HEK293T (cell line): Measurements from ENCODE around the gene FHIT.

Experiments
- ARNT ChIP-seq: fragments of 450-650 bp; IDR thresholded peaks from 2 replicates; pipeline ENCODE4 v1.6.1; 2017; ENCODE audit warnings: mild to moderate bottlenecking
- BHLHE40 ChIP-seq: fragments of 450-650 bp; IDR thresholded peaks from 2 replicates; pipeline ENCODE4 v1.6.1; 2016; ENCODE audit warnings: mild to moderate bottlenecking, moderate library complexity, borderline replicate concordance
- ELF4 ChIP-seq: fragments of 450-650 bp; IDR thresholded peaks from 2 replicates; pipeline ENCODE4 v1.6.1; 2017; ENCODE audit warnings: antibody characterized with exemption
- FOXA1 ChIP-seq: fragments of 450-650 bp; IDR thresholded peaks from 2 replicates; pipeline ENCODE4 v1.6.1; 2016; ENCODE audit warnings: mild to moderate bottlenecking
- FOXK2 ChIP-seq: fragments of 450-650 bp; IDR thresholded peaks from 2 replicates; pipeline ENCODE4 v1.6.1; 2016; ENCODE audit warnings: mild to moderate bottlenecking
- FOXM1 ChIP-seq: fragments of 450-650 bp; IDR thresholded peaks from 2 replicates; pipeline ENCODE4 v1.6.1; 2017; ENCODE audit warnings: mild to moderate bottlenecking, borderline replicate concordance
- HDGF ChIP-seq: fragments of 450-650 bp; IDR thresholded peaks from 2 replicates; pipeline ENCODE4 v1.6.1; 2017; ENCODE audit warnings: antibody characterized with exemption, borderline replicate concordance
- L3MBTL2 ChIP-seq: fragments of 450-650 bp; conservative IDR thresholded peaks from 2 replicates; pipeline ENCODE4 v1.6.1; 2016; ENCODE audit warnings: mild to moderate bottlenecking
- LEF1 ChIP-seq: fragments of 450-650 bp; IDR thresholded peaks from 2 replicates; pipeline ENCODE4 v1.6.1; 2017; ENCODE audit warnings: mild to moderate bottlenecking, borderline replicate concordance
- SP1 ChIP-seq: fragments of 450-650 bp; IDR thresholded peaks from 2 replicates; pipeline ENCODE4 v1.6.1; 2017
- SUZ12 ChIP-seq: fragments of 450-650 bp; IDR thresholded peaks from 2 replicates; pipeline ENCODE4 v1.6.1; 2016; ENCODE audit warnings: mild to moderate bottlenecking
- TARDBP ChIP-seq: fragments of 450-650 bp; IDR thresholded peaks from 2 replicates; pipeline ENCODE4 v1.6.1; 2016
- ZNF384 ChIP-seq: fragments of 450-650 bp; IDR thresholded peaks from 2 replicates; pipeline ENCODE4 v1.6.1; 2016
- TF ChIP-seq, protein P1 (sequence below): fragments of 450-650 bp; IDR thresholded peaks from 2 replicates; pipeline ENCODE4 v1.6.1; 2016

- TF ChIP-seq FOXA1 (no peak), TARDBP (no peak), SP1 (no peak), LEF1 (no peak), BHLHE40 (no peak), FOXM1 (no peak), ELF4 (no peak), ARNT (no peak), ZNF384 (no peak), SUZ12 (no peak), L3MBTL2 (no peak), HDGF (no peak), FOXK2 (no peak)
- TF ChIP-seq, protein P1, sequence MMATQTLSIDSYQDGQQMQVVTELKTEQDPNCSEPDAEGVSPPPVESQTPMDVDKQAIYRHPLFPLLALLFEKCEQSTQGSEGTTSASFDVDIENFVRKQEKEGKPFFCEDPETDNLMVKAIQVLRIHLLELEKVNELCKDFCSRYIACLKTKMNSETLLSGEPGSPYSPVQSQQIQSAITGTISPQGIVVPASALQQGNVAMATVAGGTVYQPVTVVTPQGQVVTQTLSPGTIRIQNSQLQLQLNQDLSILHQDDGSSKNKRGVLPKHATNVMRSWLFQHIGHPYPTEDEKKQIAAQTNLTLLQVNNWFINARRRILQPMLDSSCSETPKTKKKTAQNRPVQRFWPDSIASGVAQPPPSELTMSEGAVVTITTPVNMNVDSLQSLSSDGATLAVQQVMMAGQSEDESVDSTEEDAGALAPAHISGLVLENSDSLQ, result no peak
These were observed 867.9 kb downstream of the FHIT start for GRCh38 chr3:60383345-60383744.
